HG03025 (cell line): Measurements from ENCODE around the gene PITPNB.

Experiments
- ATAC-seq: cut with Tn5 transposase; IDR thresholded peaks from one replicate; pipeline ENCODE4 v1.9.1; 2021; ENCODE audit warnings: mild to moderate bottlenecking, moderate library complexity; ENCODE audit not compliant: unreplicated experiment, low FRiP score

The PITPNB gene

DNA sequence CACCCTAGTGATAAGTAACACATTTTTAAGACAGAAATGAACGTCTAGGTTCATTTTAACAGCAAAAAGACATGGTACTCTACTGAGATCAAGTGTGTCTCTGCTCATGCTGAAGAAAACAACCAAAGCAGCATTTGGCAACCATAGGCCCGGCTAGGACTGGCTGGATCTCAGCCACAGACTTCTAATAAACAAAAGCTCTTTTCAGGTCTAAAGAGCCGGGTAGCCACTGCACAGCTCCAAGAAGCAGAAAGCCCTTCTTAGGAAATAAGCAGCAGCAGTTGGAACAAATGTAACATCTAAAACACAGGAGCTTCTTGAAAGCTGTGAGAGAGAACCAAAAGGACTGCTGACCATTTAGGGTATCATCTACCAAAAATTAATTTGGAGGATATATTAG is 37.6 kb downstream of the PITPNB start:
- no peak for ATAC-seq

DNA sequence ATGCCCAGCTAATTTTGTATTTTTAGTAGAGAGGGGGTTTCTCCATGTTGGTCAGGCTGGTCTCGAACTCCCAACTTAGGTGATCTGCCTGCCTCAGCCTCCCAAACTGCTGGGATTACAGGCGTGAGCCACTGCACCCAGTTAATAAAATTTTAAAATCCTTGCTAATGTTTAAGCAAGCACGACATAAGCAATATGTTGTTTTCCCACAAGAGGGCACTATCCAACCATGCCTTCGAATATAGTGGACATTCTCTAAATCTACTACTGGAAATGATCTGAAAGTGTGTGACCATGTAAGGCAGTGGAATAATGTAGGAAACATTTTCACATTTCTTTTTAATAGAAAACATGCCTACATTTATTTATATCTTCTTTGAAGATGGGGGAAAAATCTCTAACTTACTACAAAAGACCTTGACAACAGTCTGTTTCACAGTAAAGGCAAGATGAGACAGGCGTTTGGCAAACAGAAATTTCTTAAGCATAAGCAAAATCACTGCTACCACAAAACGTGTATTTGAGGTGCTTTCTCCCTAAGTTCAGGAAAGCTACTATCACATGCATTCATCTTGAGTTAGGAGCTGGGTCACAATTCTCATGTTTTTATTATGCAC is 38.2 kb downstream of the PITPNB start:
- ATAC-seq = no peak

DNA sequence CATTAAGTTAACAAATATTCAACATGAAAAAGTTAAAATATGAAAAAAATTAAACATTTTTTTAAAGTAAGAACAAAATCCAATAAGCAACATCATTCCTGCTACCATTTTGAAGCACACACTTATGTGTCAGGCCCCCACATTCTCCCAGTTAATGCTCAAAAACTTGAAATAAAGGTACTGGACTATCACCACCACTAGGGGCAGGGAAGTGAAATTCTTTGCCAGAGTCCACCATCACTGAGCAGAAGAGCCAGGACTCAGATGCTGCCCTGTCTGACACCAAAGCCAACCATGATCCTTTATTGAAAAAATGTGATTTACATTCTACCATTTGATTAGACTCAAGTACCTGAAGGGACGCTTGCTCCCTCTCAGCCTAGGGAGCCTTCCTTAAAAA is 39.1 kb downstream of the PITPNB start:
- no peak for ATAC-seq

DNA sequence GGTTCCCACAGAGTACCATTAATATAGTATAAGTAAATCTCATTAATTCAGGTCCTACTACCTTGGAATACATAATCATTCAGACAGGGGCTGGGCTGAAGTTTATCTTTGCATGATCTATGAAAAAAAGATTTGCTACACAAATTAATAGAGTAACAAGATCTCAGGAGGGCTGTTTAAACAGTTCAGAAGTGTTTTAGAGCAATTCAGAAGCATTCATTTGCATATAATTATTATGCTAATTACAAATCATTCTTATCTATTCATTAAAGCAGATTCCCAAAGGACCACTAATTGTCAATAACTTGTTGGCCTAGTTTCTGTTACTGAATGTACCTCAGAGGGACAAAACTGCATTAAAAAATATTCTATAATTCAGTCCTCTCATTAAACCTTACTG is 40.5 kb downstream of the PITPNB start:
- ATAC-seq = no peak

DNA sequence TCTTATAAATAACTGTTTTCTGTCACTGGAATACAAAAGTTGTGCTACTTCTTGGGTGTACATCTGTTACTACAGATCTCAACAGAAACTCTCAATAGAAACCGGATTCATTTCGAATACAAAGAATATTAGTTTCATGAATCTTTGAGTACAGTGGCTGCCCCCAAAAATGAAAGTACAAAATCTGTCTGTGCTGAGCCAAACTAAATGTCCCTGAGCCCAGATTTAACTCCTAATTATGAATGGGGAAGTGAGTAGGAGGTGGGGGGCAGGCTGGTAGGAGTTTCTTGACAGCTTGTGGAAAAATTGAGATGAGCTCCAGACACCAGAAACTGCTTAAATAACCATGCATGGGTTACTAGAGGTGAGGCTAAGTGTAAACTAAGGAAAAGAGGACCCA is 41.6 kb downstream of the PITPNB start:
- ATAC-seq = no peak

DNA sequence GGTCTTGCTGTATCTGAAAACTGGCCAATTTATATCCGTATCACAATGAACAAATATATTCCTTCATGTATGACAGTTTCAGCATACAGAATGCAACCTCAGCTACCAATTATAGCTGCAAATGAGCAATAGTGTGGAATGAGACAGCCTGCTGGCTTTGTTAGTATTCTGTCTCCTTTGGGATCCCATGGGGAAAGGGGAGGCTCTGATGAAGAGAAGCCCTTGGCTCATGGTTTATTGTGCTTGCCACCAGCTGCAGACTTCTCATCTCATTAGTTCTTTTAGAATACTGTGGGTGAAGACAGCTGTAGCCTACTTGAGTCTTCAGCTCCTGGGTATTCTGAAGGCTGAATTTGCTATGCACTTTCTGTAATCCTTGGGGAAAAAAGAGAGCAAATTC is 42.4 kb downstream of the PITPNB start:
- ATAC-seq = no peak

DNA sequence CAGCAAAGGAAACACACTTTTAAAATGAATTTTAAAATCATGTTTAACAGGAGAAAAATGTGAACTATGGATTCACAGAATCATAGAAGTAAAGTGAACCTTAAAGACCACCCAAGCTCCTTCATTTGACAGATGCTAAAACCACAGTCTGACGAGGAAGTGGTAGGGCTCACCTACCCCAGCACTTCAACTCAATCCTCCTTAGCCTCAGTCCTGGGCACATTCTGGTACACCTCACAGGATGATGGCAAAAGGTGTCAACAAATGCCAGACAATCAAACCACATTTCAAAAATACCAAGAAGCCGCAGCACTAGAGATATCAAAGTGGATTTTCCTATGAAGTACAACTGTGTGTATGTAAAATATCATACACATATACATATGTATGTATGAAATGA is 43.1 kb downstream of the PITPNB start:
- no peak for ATAC-seq

DNA sequence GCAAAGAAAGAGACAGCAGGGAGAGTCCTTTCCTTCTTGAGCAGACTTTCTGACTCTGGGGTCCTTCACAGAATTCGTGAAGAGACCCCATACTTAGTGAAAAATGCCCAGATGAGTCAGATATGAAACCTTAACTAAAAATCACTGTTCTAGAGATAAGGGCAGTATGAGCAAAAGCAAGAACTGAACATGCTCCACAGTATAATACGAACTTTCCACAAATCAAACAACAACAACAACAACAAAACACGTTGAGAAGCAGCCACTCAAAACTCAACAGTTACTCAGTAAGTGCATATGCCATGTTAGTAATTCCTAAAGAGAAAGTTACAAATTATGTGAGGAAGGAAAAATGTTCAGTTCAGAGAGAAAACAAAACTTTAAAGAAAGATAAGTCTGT is 44.3 kb downstream of the PITPNB start:
- no peak for ATAC-seq

DNA sequence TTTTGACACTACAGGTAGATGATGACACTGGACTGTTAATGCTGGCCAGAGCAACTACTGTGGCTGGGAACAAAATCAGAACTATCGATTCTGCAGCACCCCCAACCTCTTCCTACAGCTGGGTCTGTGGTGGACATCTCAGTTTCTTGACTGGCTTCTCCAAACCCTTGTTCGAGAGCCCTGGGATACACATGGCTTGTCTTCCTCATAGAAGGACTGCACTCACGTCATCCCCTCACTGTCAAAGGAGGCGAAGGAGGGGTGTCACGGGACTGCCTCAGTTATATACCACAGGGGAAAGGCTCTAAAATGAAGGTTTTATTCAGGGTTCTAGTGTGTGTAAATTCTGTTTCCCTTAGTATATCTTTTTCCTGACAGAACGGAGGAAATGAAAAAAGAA is 44.9 kb downstream of the PITPNB start:
- ATAC-seq = no peak

DNA sequence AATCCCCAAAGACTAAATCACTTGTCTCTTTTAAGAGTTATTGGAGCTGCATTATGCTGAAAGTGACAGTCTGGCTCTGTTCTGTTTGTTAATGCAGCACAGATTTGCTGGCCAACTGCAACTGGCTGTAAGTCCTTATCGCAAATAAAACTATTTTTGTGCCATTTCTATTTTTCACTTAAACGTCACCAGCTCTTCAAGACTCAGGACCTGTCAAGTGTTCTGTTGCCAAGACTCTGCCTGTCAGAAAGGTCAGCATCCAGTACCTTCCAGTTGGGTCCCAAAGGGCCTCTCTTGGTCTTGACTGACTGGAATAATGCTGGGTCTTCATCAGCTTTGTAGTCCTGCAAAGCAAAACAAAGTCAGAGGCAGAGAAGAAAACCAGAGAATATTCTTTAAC is 45.6 kb downstream of the PITPNB start:
- no peak for ATAC-seq

DNA sequence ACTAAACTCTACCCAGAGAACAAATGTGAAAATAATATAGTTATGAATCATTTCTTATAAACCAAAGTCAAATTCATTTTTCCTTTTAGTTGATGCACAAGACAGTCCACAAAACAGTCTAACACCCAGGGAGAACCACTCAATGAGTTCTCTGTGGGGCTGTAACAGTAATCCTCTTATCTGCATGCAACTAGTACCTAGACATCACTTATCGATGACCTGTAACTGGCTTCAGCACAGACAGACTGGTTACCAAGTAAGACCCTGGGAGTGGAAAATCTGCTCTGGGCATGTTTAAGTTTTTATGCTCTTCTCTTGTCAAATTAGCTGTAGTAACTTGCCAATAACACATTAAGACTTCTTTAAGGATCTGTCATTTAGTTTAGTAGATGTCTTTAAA is 46.6 kb downstream of the PITPNB start:
- ATAC-seq = no peak

DNA sequence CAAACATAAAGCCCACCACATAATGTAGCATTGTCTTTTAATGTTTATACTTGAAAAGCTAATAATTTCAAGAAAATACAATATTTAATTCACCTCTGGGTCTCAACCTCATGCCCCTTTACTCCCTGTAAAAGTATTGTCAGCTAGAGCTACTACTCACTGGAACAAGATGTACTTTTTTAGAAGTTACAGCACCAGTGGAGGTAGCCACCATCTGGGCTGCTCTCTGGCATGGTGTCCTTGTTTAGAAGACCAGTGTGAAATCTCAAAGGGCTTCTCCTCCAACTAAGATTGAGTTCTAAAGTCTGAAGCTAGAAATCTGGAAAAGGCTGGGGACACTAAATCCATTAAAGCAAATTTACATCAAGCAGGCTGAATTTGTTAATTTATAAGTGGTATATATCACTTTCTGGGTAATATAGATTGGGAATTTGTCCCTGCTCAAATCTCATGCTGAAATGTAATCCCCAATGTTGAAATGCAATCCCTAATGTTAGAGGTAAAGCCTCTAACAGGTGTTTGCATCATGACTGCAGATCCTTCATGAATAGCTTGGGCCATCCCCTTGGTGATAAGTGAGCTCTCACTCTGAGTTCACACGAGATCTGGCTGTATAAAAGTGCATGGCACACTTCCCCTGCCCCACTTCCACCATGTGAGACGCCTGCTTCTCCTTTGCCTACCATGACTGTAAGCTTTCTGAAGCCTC is 47.6 kb downstream of the PITPNB start:
- ATAC-seq = no peak

DNA sequence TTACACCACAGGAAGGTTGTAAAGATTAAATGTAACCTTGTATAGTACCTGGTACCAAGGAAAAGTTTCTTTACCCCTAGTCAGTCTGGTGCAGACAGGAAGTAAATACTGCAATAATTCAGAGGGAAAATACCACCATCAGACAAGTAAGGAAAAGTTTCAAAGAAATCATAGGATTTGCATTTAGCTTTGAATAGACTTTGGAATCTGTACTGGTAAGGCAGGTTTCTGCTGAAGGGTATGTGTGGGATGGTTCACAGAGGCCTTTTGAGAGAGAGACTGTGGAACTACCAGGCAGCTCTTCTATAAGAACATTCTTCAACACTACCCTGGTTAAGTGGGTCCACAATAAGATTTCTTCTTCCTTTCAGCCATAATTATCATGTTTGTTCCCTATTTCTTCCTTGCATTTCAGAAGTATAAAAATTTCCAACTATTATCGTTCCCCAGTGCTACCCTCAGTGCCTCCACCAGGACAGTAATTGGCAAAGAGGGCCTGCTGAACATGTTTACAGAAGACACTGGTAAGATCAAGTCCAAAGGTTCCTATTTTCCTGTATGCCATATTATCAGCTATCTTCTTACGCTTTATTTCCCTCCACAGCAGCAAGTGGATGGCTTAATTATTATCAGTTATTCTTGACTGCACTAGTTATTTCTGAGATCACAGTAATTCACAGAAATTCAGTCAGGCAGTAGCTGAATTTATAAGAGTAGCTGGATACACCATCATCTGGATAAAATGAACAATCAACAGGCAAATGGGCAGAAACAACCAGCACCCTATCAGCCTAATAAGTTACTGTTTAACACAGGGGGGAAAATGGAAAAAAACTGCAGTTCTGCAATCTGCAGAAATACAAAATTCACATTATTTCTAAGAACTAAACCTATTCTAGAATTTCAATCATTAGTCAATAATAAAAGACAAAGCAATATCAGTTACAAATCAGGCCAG is 48.5 kb downstream of the PITPNB start:
- no peak for ATAC-seq

DNA sequence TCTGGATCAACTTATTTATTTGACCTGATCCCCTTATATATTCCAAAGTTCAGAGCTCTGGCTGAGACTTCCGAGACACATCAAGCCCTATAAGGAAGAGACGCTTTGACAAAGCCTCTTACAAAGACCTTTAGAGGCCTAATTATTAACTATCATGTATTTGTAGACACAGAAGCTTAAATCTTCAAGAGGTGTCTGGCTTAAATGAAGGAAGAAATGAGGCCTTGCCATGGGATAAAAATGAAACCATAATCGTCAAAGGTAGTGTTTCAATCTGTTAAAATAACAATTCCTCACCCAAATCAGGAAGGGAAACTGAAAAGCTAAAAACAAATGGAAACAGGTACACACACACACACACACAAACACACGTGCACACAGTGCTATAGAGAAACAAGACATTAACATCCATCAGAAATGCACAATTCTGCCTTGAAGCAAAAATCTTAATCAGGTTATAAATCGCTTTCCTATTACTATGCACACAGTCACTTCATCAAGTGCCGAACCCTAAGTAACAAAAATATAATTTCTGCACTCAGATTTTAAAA is 50.2 kb downstream of the PITPNB start:
- no peak for ATAC-seq

DNA sequence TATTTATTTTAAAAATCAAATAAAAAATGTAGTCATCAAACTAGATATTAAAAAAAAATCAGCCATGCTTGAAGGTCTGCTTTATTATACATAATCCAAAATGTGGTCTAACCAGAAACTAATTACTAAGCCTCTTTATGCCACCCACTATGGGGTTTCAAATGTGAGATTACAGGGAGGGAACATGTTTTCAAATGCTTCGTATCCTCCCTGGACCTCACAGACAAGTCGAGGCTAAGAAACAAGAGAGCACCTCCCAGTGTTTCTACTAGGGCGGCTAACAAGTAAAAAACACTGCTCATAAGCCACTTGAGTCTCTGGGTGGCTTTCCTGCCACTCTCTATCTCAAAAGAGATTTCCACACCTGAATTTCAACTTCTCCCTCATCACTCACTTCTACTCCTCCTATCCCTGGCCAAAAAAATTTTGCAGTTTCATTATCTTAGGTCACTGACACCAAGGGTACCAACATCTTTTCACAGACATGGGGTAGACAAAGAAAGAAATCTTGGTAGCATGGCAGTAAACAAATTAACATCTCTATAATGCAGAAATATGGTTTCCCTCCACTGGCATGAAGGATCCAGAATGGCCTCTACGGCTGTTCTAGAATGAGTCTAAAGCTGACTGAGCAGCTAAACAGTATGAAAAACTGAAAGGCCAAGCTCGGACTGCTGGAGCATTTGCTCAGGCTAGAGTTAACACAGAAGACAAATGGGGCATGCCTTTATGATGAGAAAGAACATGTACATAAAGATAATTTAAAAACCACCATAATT is 50.9 kb downstream of the PITPNB start:
- no peak for ATAC-seq

DNA sequence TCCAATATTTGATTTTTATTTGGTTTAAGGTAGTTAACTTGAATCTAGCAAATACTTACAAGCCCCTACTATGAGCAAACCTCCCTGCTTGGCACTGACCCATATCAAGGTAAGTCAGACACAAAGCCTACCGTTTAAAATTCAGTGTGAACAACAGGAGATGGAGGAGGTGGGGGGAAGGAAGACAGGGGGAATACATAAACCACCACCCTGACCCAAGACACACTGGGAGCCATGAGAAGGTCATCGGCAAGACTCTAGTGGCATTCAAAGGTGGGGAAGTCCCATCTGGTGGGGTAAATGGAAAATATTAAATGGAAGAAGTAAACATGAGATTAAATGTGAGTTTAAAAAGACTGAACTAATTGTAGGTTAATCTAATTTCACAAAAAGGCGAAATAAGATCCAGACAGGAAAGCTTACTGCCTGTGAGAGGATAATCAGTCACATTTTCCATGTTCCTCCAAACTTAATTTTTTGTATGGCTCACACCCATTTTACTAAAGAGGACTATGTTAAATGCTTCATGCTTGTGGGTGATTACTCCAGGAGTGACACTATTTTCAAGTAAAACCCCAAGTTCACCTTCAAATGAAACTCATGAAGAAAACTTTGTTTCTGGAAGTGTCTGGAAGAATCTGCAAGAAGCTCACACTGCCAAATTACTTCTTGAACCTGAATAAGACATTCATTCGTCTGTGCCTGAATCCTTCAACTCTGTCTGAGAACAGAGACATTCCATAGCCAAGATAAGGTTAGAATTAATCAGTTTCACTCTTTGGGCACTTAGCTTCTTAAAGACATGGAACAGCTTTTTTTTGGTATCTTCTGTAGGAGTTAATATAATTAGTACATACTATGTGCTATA is 51.7 kb downstream of the PITPNB start:
- no peak for ATAC-seq

DNA sequence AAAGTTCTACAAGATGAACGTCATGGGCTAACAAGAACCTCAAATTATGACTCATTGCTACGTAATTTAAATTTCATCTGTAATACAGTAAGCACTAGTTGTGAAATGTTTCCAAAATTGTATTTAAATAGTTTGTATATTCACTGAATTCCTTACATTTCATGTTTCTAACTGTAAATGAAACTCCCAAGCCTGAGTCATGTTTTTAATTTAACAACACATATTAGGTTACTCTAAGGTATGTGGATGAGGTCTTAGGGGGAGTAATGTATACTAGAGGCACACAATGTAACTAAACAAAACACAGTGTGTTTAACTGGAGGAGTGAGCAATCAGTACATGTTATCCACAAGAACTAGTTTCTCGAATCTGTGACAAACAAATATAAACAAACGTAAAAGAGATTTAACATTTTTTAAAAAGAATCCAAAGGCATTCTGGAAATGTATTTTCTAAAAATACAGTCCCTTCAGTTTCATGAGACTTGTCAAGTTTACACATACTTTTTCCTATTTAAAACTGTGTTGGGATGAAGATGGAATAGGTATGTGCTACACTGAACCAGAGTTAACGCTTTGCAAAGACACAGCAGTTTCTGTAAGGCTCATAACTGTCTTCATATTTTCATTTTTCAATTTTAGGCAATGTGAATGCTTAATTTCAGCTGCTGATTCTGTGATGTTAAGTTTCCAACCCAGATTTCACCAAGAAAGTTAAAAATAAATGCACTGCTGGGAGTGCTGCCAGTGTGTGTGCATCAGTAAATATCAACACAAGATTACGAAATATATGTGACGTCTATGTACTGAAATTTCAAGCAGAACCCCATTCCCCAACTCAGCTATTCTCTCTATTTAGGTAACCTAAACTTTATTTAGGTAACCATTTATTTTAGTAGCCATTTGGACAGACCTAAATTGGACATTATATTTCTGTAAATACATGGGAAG is 52.6 kb downstream of the PITPNB start:
- ATAC-seq = no peak

DNA sequence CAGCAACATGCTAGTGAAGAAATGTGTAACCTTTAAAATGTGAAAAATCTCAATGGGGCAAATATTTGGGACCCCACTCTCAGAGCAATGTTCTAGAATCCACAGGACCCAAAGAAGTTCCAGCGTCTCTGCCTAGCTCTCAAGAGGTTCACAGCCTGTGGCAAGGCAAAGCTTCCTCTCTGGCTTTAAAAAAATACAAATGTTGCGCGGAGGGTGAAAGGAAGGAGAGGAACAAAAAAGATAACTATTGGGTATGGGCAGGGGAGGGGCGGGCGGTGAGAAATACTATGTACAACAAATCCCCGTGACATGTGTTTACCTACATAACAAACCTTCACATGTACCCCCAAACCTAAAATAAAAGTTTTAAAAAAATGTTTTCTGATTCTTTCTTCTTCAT is 53.6 kb downstream of the PITPNB start:
- no peak for ATAC-seq
